NCI-H774 (cell line): ENCODE results near the gene GGCX.
"Not testable (repeated sequence)": the region's sequence is repeated elsewhere in the genome, so short reads cannot be mapped to it uniquely, and the experiment has no call there.

ENCODE experiments used
- DNase-seq: peaks from one replicate; lab custom pipeline; 2025; lab: John Stamatoyannopoulos, UW

The GGCX gene

GRCh38 chr2:85575739-85576138 is 14.4 kb upstream of the GGCX start:
- no peak for DNase-seq

GRCh38 chr2:85566265-85566664 is 5.0 kb upstream of the GGCX start:
- DNase-seq, result no peak

GRCh38 chr2:85564144-85564563 is 2.9 kb upstream of the GGCX start:
- no peak for DNase-seq

- no peak for DNase-seq
These were observed 447 bp downstream of the GGCX start for GRCh38 chr2:85560812-85561279.

GRCh38 chr2:85560403-85560726 is 928 bp downstream of the GGCX start:
- not testable (repeated sequence) for DNase-seq

- DNase-seq, result no peak
These were observed 3.1 kb downstream of the GGCX start for GRCh38 chr2:85558160-85558559.

- no peak for DNase-seq
These were observed 4.2 kb downstream of the GGCX start for GRCh38 chr2:85557130-85557529.

- DNase-seq, result no peak
These were observed 6.2 kb downstream of the GGCX start for GRCh38 chr2:85554980-85555612.

- DNase-seq, result no peak
These were observed 8.1 kb downstream of the GGCX start for GRCh38 chr2:85553184-85553583.

GRCh38 chr2:85551698-85552678 is 9.3 kb downstream of the GGCX start:
- DNase-seq, result peak; percentile 68

GRCh38 chr2:85550486-85550885 is 10.8 kb downstream of the GGCX start:
- no peak for DNase-seq

- no peak for DNase-seq
These were observed 11.5 kb downstream of the GGCX start for GRCh38 chr2:85549826-85550225.

- DNase-seq, result no peak
These were observed 12.2 kb downstream of the GGCX start for GRCh38 chr2:85549095-85549494.

- DNase-seq, result no peak
These were observed 12.7 kb downstream of the GGCX start for GRCh38 chr2:85548608-85548900.

- DNase-seq, result no peak
These were observed 13.3 kb downstream of the GGCX start for GRCh38 chr2:85547859-85548607.

GRCh38 chr2:85547089-85547858 is 14.0 kb downstream of the GGCX start:
- DNase-seq, result no peak

GRCh38 chr2:85545780-85546240 is 15.5 kb downstream of the GGCX start:
- no peak for DNase-seq

- not testable (repeated sequence) for DNase-seq
These were observed 16.1 kb downstream of the GGCX start for GRCh38 chr2:85544915-85545779.

GRCh38 chr2:85544254-85544691 is 17.0 kb downstream of the GGCX start:
- not testable (repeated sequence) for DNase-seq

- no peak for DNase-seq
These were observed 18.5 kb downstream of the GGCX start for GRCh38 chr2:85542777-85543176.
